Panc1 (cell line): Measurements from ENCODE around the gene MED13. TPM values are rescaled to one million over a fixed set of nuclear protein-coding genes. Genes with fewer than 3 reads are reported as not detected.

Experiments
- ATAC-seq: fragments of 200-7000 bp; cut with Tn5 transposase; 2 replicates; pipeline ENCODE4 v1.9.1; 2020; ENCODE audit warnings: mild to moderate bottlenecking, moderate library complexity
- BruUV-seq: library from RNA; stranded (reverse); fragments of 400-500 nt; replicated peaks from 2 replicates; lab custom pipeline; 2021; lab: Mats Ljungman, UMichigan
- CTCF ChIA-PET: fragments of 300-600 bp; sonication (Branson Sonifier 250); formaldehyde crosslinking; loops from one replicate; lab custom pipeline; 2022; ENCODE audit warnings: antibody characterized with exemption; lab: Charles Lee
- POLR2A ChIA-PET: fragments of 300-600 bp; sonication (Branson Sonifier 250); formaldehyde crosslinking; loops from one replicate; lab custom pipeline; 2022; ENCODE audit warnings: antibody characterized with exemption; lab: Charles Lee
- DNase-seq: peaks from one replicate; pipeline ENCODE4 v3.0.0-alpha.2; 2010; ENCODE audit warnings: low read depth, low spot score
- H3K27ac ChIP-seq: 2 replicates; pipeline ENCODE4 v1.5.1; 2011; ENCODE audit warnings: mild to moderate bottlenecking, low read length, inconsistent platforms
- H3K27me3 ChIP-seq: fragments of 200-500 bp; sonication (Bioruptor generic); 2 replicates; pipeline ENCODE4 v1.6.0; 2014; ENCODE audit warnings: low read length, inconsistent platforms; ENCODE audit not compliant: control insufficient read depth, insufficient read depth
- H3K36me3 ChIP-seq: fragments of 200-500 bp; sonication (Bioruptor generic); 2 replicates; pipeline ENCODE4 v1.5.1; 2014; ENCODE audit warnings: inconsistent platforms, mild to moderate bottlenecking, low read length, moderate library complexity; ENCODE audit not compliant: control insufficient read depth, insufficient read depth
- H3K4me1 ChIP-seq: 2 replicates; pipeline ENCODE4 v1.5.1; 2011; ENCODE audit warnings: inconsistent platforms, mild to moderate bottlenecking, low read length, moderate library complexity; ENCODE audit not compliant: control insufficient read depth, insufficient read depth
- H3K4me3 ChIP-seq, 2 experiments: 2 replicates each; pipeline ENCODE4 v1.5.1; 2011 to 2012; ENCODE audit warnings: low read depth in 2 of 2, low read length in 2 of 2, mild to moderate bottlenecking in 2 of 2, inconsistent platforms in 1 of 2, moderate library complexity in 1 of 2
- H3K9me3 ChIP-seq: fragments of 200-500 bp; sonication (Bioruptor generic); 2 replicates; pipeline ENCODE4 v1.5.1; 2014; ENCODE audit warnings: low read depth, mild to moderate bottlenecking, inconsistent platforms, low read length, moderate library complexity; ENCODE audit not compliant: control insufficient read depth, insufficient read depth
- POLR2AphosphoS5 ChIP-seq: IDR thresholded peaks from 2 replicates; pipeline ENCODE4 v1.6.1; 2012; ENCODE audit warnings: mild to moderate bottlenecking, low read depth, low read length, moderate library complexity
- REST ChIP-seq, 2 experiments: IDR thresholded peaks; 2 replicates each; pipeline ENCODE4 v1.6.1; 2011 to 2012; ENCODE audit warnings: low read depth in 2 of 2, control low read depth in 1 of 2, low read length in 1 of 2, mild to moderate bottlenecking in 1 of 2, moderate library complexity in 1 of 2; ENCODE audit not compliant: insufficient read depth in 1 of 2
- SIN3A ChIP-seq: IDR thresholded peaks from 2 replicates; pipeline ENCODE4 v1.6.1; 2012; ENCODE audit warnings: low read depth, mild to moderate bottlenecking, low read length, moderate library complexity, borderline replicate concordance; ENCODE audit not compliant: insufficient read depth
- TCF7L2 ChIP-seq: IDR thresholded peaks from 2 replicates; pipeline ENCODE4 v1.6.1; 2011; ENCODE audit warnings: mild to moderate bottlenecking, low read depth, low read length, inconsistent platforms
- in situ Hi-C: cut with HindIII; loops from 2 replicates; pipeline ENCODE4 v1.10.0; 2016; ENCODE audit warnings: low sequenced_read_pairs, low pct_unique_long_range_greater_than_20kb
- intact Hi-C: fragments of 100-400 bp; cut with micrococcal nuclease; formaldehyde crosslinking; loops from one replicate; pipeline ENCODE4 v1.10.0; 2022; ENCODE audit not compliant: unreplicated experiment
- total RNA-seq: library from RNA; stranded (reverse); gene quantifications from one replicate; pipeline ENCODE4 v1.2.1, GENCODE V29; 2021; ENCODE audit not compliant: unreplicated experiment
- TF ChIP-seq, protein P1 (sequence below): fragments of 450-650 bp; IDR thresholded peaks from 2 replicates; pipeline ENCODE4 v1.5.1; 2017; ENCODE audit warnings: mild to moderate bottlenecking

Gene MED13
- total RNA-seq, 1 experiment from 2014 or later, result 69.5 TPM

- ChIA-PET CTCF (no interaction called here), POLR2A (interaction anchor here (0.6 kb wide), 1 partner anchor 140 kb away, joined by 4 read pairs; no protein-coding TSS in a partner anchor)
Measured at GRCh38 chr17:62110923-62111484, 45.9 kb upstream of the MED13 start.

GRCh38 chr17:62109924-62110323 lies 44.8 kb upstream of the MED13 start:
- H3K9me3 ChIP-seq, result no peaks in the 10 kb centered on the region
- DNase-seq (no peak), ATAC-seq (no peak)
- no peaks in the 10 kb centered on the region for H3K27me3 ChIP-seq
- H3K27ac ChIP-seq, result no peak overlapping the region
- TF ChIP-seq TCF7L2, result no peak; the same call in 1 of the 2 replicates
- TF ChIP-seq, protein P1, sequence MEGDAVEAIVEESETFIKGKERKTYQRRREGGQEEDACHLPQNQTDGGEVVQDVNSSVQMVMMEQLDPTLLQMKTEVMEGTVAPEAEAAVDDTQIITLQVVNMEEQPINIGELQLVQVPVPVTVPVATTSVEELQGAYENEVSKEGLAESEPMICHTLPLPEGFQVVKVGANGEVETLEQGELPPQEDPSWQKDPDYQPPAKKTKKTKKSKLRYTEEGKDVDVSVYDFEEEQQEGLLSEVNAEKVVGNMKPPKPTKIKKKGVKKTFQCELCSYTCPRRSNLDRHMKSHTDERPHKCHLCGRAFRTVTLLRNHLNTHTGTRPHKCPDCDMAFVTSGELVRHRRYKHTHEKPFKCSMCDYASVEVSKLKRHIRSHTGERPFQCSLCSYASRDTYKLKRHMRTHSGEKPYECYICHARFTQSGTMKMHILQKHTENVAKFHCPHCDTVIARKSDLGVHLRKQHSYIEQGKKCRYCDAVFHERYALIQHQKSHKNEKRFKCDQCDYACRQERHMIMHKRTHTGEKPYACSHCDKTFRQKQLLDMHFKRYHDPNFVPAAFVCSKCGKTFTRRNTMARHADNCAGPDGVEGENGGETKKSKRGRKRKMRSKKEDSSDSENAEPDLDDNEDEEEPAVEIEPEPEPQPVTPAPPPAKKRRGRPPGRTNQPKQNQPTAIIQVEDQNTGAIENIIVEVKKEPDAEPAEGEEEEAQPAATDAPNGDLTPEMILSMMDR, result no peak
- TF ChIP-seq REST (IDR thresholded peaks at IDR 0.05; ENCODE audit: insufficient read depth in 1 of 2, low read depth in 2 of 2, low read length in 1 of 2), result no peak
- no peak for TF ChIP-seq POLR2AphosphoS5
- no peak for TF ChIP-seq SIN3A
- peaks cover 4% of the 10 kb centered on the region; the same call in 1 of the 2 replicates for H3K4me1 ChIP-seq
- ChIA-PET POLR2A (interaction anchor here (0.6 kb wide), 1 partner anchor 246 kb away, joined by 4 read pairs; the partner anchor contains the start of gene BRIP1), CTCF (interaction anchor here (0.5 to 1.5 kb wide), 9 partner anchors 18 to 474 kb away, joined by 3 to 10 read pairs (median 4); no protein-coding TSS in a partner anchor)
- no peaks in the 10 kb centered on the region for H3K36me3 ChIP-seq
- in situ Hi-C loops, result no loop called here
- BruUV-seq, result no TSS peak
- intact Hi-C loops, result no loop called here
- no peak overlapping the region for H3K4me3 ChIP-seq

More at GRCh38 chr17:62110923-62111484, 45.9 kb upstream of the MED13 start:
- TF ChIP-seq SIN3A, result no peak
- no peak for TF ChIP-seq REST (IDR thresholded peaks at IDR 0.05; ENCODE audit: insufficient read depth in 1 of 2, low read depth in 2 of 2, low read length in 1 of 2)
- TF ChIP-seq, protein P1, result no peak
- TF ChIP-seq POLR2AphosphoS5, result no peak
- no peak for TF ChIP-seq TCF7L2
- no peaks in the 10 kb centered on the region for H3K36me3 ChIP-seq
- ATAC-seq (no peak), DNase-seq (no peak)
- H3K27me3 ChIP-seq, result no peaks in the 10 kb centered on the region
- H3K4me1 ChIP-seq, result peaks cover 4% of the 10 kb centered on the region; the same call in 1 of the 2 replicates
- intact Hi-C loops, result no loop called here
- BruUV-seq, result no TSS peak
- no peak overlapping the region for H3K27ac ChIP-seq
- in situ Hi-C loops, result no loop called here
- H3K4me3 ChIP-seq, result no peak overlapping the region
- no peaks in the 10 kb centered on the region for H3K9me3 ChIP-seq
